ENCODE data around the gene BLOC1S3.
"Not testable (repeated sequence)": the region's sequence is repeated elsewhere in the genome, so short reads cannot be mapped to it uniquely, and the experiment has no call there.

The BLOC1S3 gene

GRCh38 chr19:45218426-45218825, 39.8 kb downstream of the BLOC1S3 start:
- no peak for DNase-seq (ENCODE audit: extremely low read depth in 1 of 2, low read depth in 1 of 2)

- DNase-seq (ENCODE audit: extremely low read depth in 1 of 2, low read depth in 1 of 2) = no peak
Observed at GRCh38 chr19:45218911-45219743, 40.5 kb downstream of the BLOC1S3 start.

- no peak for DNase-seq (ENCODE audit: extremely low read depth in 1 of 2, low read depth in 1 of 2)
Observed at GRCh38 chr19:45222724-45223123, 44.1 kb downstream of the BLOC1S3 start.

- DNase-seq (ENCODE audit: extremely low read depth in 1 of 2, low read depth in 1 of 2) = no peak
Observed at GRCh38 chr19:45223879-45224278, 45.3 kb downstream of the BLOC1S3 start.

GRCh38 chr19:45224645-45225044, 46.1 kb downstream of the BLOC1S3 start:
- no peak for DNase-seq (ENCODE audit: extremely low read depth in 1 of 2, low read depth in 1 of 2)

GRCh38 chr19:45229056-45229455, 50.5 kb downstream of the BLOC1S3 start:
- DNase-seq (ENCODE audit: extremely low read depth in 1 of 2, low read depth in 1 of 2) = not testable (repeated sequence)
